T follicular helper cell (primary cell): ENCODE results near the gene RAD51.

Experiments used
- DNase-seq: peaks from one replicate; pipeline ENCODE4 v3.0.0-alpha.2; 2020; ENCODE audit warnings: low read depth

RAD51 gene

DNA sequence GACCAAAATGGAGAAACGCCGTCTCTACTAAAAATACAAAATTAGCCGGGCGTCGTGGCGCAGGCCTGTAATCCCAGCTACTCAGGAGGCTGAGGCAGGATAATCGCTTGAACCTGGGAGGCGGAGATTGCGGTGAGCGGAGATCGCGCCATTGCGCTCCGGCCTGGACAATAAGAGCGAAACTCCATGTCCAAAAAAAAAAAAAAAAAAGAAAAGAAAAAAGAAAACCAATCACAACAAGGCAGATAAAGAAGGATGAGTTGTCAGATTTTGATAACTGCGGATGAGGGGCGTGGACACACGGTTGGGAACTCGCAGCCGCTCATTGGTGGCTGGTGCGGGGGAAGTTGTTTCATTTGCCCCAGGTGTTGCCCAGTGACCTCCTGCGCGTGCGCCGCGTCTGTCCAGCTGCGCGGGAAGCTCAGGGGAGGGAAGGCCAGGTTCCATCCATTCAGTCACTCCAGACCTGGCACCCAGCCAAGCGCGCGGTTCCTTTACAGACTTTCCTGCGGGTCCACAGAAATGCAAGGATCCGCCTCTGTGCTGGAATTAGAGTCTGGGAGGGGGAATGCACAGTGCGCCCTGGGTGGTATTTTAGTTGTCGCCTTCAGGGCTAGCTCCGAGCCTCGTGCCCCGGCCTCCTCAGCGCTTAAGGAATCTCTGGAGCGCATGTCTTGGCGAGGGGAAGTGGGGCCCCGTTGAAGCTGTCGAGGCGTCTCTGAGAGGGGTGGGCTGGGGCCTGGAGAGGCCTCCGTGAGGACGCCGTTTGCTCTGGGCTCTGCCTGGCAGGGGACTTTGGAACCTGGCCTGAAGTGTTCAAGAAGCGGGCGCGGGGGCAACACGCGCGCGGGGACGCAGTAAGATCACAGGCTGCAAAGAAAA, 68.2 kb downstream of the RAD51 start:
- DNase-seq, result no peak

DNA sequence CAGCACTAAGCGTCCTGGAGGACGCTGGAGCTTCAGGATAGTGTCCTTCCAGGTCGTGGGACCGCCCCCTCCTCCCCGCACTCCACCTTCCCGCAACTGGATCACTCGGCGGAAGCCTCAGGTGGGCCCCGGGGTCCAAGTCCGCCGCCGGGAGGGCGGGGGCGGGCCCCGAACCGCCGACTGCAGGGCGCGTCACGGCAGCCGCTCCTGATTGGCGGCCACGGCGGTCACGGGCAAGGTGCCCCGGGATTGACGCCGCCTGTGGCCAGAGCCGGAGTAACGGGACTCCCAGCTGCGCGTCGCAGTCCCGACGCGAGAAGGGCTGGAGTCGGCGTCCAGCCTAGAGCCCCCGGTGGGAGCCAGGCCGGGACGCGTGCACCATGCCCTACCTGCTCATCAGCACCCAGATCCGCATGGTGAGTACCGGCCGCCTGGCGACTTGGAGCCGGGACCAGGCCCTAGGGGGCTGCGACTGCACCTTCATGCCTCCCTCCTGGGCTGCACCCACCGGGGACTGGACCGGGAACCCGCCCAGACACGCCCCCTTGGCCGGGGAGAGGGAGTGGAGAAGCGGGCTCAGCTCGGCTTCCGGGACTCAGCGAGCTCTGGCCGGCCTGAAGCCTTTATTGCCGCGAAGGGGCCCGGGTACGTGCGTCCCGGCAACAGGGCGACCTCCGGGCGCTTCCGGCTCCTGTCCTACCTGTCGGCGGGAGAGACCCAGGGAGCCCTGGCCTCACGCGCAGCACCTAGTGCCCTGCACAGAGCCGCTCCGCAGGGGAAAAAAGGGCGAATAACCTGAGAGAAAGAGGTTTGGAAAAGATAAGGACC, 69.0 kb downstream of the RAD51 start, which contains the start of gene GCHFR:
Gene GCHFR, plus strand, starts transcription at position 268 of the 828 bp plus-strand sequence. Its CDS starts 113 bp downstream, at position 381.
- DNase-seq, result peak; percentile 60

- DNase-seq, result no peak
Measured at GRCh38 chr15:40764629-40765103, 69.7 kb downstream of the RAD51 start.

DNA sequence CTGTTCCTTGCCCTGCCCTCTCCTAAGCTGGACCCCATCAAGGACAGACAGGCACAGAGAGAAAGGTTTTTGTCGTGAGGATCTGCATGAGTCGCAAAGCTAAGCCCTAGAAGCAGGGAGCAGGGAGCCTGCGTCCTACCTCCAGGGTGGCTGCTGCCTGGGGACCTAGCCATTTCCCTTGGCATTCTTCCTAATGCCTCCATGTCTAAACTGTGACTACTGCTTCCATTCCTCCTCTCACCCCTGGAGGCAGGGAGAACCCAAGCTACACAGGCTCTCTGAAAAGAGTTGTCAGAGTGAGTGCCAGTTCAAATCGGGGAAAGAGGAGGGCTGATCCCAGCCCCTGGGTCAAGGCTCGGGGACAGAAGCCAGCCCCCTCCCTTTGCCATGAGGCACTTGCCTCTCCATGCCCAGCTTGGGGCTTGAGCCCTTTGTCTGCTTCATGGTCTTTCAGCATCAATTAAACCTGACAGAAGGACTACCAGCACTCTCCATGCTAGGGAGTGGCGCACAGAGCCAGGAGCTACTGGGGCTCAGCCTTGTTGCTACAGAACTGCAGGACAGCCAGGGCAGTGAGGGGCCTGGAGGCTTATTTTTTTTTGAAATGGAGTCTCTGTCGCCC, 71.3 kb downstream of the RAD51 start:
- no peak for DNase-seq

GRCh38 chr15:40766906-40767837, 72.2 kb downstream of the RAD51 start:
- DNase-seq, result no peak

GRCh38 chr15:40767838-40768500, 73.0 kb downstream of the RAD51 start:
- DNase-seq, result no peak

GRCh38 chr15:40768521-40769273, 73.7 kb downstream of the RAD51 start:
- no peak for DNase-seq

DNA sequence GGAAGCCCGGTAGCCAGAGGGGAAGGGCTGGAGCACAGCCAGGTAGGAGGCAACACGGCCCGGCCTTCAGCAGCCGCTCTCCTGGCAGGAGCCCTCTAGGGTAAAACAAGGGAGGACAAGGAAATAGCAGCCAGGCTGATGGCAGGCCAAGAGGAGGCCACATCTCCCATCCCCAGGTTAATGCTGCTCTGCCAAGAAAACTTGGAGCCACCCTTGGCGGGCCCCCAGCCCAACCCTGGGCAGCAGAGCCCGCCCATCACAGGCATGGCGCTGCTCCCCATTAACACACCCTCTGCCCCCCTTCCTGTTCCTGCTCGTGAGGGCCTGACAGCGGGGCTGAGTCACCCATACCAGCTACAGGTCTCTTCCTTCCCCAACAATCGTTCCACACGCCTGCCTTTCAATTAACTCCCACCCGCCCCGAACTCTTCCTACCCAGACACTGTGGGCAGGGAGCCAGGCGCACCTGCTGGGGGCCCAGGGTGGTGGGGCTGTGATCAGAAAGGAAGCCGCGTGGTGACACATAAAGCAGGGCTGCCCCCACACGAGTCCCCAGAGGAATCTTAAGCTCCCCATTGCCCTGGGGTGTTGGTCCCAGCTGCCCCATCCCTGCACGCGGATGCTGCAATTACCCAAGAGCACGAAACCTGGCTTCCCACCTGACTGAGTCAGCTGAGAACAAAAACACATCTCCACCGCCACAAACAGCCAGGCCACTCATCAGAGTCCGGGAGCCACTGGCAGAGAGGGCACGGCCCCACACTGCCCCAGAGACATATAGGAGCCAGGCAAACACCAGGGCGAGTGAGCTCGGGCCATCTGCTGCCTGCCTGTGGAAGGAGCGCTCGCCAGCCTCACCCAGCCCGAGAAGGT, 74.5 kb downstream of the RAD51 start, which contains the start of gene C15orf62:
Gene C15orf62, plus strand, starts transcription at position 707 of the 873 bp plus-strand sequence. CDS start 516 bp downstream, outside the sequence.
- DNase-seq, result peak; percentile 39

- DNase-seq, result no peak
Measured at GRCh38 chr15:40770147-40770721, 75.3 kb downstream of the RAD51 start.

GRCh38 chr15:40771242-40771641, 76.3 kb downstream of the RAD51 start:
- DNase-seq, result no peak

- no peak for DNase-seq
Measured at GRCh38 chr15:40772014-40772413, 77.0 kb downstream of the RAD51 start.

- DNase-seq, result no peak
Measured at GRCh38 chr15:40773496-40773895, 78.5 kb downstream of the RAD51 start.

DNA sequence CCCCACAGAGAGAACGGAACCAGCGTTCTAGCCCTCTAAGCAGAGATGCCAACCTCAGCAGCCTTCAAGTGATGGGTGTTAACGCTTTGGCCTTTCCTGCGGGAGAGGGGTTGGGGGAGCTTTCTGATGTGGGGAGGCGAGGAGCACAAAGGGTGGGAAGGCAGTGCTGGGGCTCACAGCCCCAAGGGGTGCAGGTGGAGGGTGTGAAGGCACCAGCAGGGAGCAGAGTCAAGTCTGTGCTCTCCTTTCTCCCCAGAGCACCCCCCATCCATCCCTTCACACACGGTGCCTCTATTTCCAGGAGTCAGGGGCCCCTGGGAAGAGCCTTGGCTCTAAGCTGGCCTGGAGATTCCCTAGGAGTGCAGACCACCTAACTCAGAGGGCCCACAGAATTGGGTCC, 78.9 kb downstream of the RAD51 start:
- no peak for DNase-seq

- DNase-seq, result no peak
Measured at GRCh38 chr15:40775007-40775406, 80.0 kb downstream of the RAD51 start.

GRCh38 chr15:40775740-40776536, 81.0 kb downstream of the RAD51 start:
- DNase-seq, result no peak

DNA sequence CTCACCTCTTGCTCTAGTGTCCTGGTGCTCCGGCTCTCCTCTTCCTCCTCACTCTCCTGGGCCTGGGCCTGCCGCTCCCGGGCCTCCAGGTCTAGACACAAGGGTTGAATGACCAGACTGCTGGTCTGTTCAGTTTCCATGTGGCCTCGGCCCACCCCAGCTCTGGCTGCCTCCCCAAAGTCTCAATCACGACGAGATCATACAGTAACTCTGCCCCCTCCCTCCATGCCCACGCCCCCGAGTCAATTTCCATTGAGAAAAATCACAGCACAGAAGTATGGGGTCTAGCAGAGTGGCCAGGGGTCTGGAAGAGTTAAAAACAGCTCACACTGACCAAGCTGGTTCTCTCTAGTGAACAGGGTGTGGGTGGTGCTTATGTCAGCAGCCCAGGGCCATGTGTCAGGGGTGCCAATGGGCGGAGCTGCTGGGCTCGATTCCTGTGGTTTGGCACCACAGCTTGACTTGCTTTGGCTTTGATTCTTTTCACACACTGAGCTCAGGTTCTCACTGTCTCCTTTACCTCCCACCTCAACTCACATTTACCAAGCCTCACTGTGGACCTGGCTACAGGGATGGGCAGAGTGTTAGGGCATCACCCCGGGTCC, 81.7 kb downstream of the RAD51 start:
- DNase-seq, result no peak
